Subcutaneous adipose tissue (tissue), 4 donors: ENCODE data around the gene POU2F2. TPM values are rescaled to one million over a fixed set of nuclear protein-coding genes. Genes with fewer than 3 reads are reported as not detected.

Source experiments
- CTCF ChIP-seq: fragments of 450-650 bp; IDR thresholded peaks from one replicate; pipeline ENCODE4 v1.5.1; 2016; ENCODE audit warnings: low read depth, mild to moderate bottlenecking, control low read depth, antibody characterized with exemption, moderate library complexity
- total RNA-seq, 4 donors: library from RNA; depleted of rRNA; stranded (reverse); fragments of >200 nt; gene quantifications; one replicate each; pipeline ENCODE4 v1.1.0, GENCODE V29; 2016

POU2F2 gene
- total RNA-seq, 4 donors from 2014 or later: 0.85 to 2.4 (median 1.5) TPM

DNA sequence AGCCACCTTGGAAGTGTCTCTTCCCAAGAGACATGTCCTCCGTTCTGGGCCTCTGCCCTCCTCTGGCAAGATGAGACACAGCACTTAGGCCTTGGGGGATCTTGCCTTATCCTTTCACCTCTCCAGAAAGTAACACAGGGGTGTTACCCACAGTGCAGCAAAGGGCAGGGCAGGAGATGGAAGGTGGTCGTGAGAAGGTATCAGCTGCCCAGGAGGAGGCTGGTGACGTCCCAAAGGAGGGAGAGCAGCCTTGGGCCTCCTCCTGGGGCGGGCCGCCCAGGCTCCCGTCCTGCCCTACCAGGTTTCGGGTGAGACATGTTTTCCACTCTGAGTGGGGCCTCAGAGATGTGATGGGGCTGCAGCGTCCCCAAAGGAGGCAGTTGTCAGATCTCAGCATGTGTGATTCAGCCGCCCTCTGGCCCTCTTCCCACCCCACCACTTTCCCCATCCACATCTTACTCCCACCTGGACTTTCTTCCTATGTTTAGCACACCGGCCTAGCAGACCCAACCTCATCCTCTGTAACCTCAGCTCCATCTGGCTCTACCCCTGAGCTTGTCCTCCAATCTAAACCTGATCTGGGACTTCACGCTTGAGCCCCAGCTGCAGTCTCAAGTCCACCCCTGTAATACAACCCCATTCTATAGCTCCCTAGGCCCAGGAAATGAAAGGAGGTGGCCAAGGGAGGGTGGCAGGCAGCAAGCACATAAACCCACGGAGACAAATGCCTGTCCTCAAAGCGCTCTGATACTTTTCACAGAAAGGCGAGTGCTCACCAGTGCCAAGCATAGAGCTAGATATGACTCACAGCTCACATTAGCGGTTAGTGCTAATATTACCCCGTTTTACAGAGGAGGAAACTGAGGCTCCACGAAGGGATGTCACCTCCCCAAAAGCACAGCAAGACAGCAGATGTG lies 9.3 kb downstream of the POU2F2 start:
- TF ChIP-seq CTCF: no peak

DNA sequence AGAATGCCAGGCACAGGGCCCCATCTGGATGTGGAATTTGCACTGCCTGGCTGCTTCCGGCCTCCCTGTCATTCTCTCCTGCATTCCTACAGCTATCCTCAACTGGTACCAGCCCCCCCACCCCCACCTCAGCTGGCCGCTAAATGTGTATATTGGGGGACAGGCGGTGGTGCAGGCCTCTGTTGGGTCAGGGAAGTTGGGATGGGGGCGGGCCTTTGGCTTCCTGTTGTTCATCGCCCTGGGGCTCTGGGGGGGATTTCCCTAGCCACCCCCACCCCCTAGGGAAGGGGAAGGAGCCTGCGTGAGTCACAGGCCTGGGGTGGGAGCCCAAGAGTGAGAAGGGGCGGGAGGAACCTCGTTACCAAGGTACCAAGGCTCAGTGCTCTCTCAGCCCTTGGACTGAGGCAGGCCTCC lies 10.6 kb downstream of the POU2F2 start:
- TF ChIP-seq CTCF: no peak

GRCh38 chr19:42121036-42121621 lies 11.1 kb downstream of the POU2F2 start:
- TF ChIP-seq CTCF: no peak

- no peak for TF ChIP-seq CTCF
These were observed 11.8 kb downstream of the POU2F2 start for GRCh38 chr19:42120276-42120980.

GRCh38 chr19:42117076-42117475 lies 15.2 kb downstream of the POU2F2 start:
- no peak for TF ChIP-seq CTCF

GRCh38 chr19:42116308-42117075 lies 15.8 kb downstream of the POU2F2 start:
- no peak for TF ChIP-seq CTCF
